HepG2 (cell line): ENCODE measurements around the gene CPNE5.

ENCODE experiments used
- CTCF ChIP-seq: sonication (generic); formaldehyde crosslinking; IDR thresholded peaks from 2 replicates; pipeline ENCODE4 v1.5.0; 2020; ENCODE audit warnings: mild to moderate bottlenecking, missing genetic modification reagents, moderate library complexity
- IKZF5 ChIP-seq: IDR thresholded peaks from 2 replicates; pipeline ENCODE4 v1.6.1; 2018; ENCODE audit warnings: missing genetic modification reagents, mild to moderate bottlenecking, missing compliant biosample characterization
- NCOA5 ChIP-seq: sonication (generic); formaldehyde crosslinking; IDR thresholded peaks from 2 replicates; pipeline ENCODE4 v1.4.0; 2020; ENCODE audit warnings: missing genetic modification reagents
- PBX3 ChIP-seq: sonication (generic); formaldehyde crosslinking; IDR thresholded peaks from 2 replicates; pipeline ENCODE4 v1.8.1; 2023; ENCODE audit warnings: missing genetic modification reagents, inconsistent platforms, borderline replicate concordance
- ZNF513 ChIP-seq: sonication (generic); formaldehyde crosslinking; conservative IDR thresholded peaks from 2 replicates; pipeline ENCODE4 v1.5.0; 2020; ENCODE audit warnings: missing genetic modification reagents

GRCh38 chr6:36737043-36737785 lies 102.0 kb downstream of the CPNE5 start:
- TF ChIP-seq ZNF513 (CRISPR knock-in tag) (no peak), IKZF5 (CRISPR knock-in tag) (no peak), NCOA5 (CRISPR knock-in tag) (no peak), PBX3 (no peak), CTCF (CRISPR knock-in tag) (no peak)
